ENCODE measurements around the gene CAPN5. TPM values are rescaled to one million over a fixed set of nuclear protein-coding genes. Genes with fewer than 3 reads are reported as not detected.
"Not testable (repeated sequence)": the region's sequence is repeated elsewhere in the genome, so short reads cannot be mapped to it uniquely, and the experiment has no call there.

The CAPN5 gene
- total RNA-seq, 1 donor from 2014 or later: 7.3 TPM

DNA sequence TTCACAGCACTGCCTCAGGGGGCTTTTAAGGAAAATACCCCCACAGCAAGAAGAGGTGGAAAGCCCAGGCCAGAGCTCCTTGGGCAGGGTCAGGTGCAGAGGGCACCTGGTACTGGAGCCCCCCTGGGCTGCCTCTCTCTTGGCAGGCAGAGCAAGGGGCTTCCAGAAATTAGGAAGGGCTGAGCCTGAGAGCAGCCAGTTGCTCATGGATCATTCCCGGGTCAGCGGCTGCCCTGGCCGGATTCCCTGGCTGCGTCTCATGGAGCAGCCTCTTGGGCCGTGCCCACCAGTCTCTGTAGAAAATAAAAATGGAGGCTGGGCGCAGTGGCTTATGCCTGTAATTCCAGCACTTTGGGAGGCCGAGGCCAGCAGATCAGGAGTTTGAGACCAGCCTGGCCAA is 25.6 kb downstream of the CAPN5 start:
- H3K4me3 ChIP-seq (ENCODE audit: low read depth, low read length): no peak overlapping the region
- DNase-seq (ENCODE audit: low read depth): no peak
- TF ChIP-seq, protein P1, sequence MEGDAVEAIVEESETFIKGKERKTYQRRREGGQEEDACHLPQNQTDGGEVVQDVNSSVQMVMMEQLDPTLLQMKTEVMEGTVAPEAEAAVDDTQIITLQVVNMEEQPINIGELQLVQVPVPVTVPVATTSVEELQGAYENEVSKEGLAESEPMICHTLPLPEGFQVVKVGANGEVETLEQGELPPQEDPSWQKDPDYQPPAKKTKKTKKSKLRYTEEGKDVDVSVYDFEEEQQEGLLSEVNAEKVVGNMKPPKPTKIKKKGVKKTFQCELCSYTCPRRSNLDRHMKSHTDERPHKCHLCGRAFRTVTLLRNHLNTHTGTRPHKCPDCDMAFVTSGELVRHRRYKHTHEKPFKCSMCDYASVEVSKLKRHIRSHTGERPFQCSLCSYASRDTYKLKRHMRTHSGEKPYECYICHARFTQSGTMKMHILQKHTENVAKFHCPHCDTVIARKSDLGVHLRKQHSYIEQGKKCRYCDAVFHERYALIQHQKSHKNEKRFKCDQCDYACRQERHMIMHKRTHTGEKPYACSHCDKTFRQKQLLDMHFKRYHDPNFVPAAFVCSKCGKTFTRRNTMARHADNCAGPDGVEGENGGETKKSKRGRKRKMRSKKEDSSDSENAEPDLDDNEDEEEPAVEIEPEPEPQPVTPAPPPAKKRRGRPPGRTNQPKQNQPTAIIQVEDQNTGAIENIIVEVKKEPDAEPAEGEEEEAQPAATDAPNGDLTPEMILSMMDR (conservative IDR thresholded peaks at IDR 0.05; ENCODE audit: low read depth, low read length): no peak

DNA sequence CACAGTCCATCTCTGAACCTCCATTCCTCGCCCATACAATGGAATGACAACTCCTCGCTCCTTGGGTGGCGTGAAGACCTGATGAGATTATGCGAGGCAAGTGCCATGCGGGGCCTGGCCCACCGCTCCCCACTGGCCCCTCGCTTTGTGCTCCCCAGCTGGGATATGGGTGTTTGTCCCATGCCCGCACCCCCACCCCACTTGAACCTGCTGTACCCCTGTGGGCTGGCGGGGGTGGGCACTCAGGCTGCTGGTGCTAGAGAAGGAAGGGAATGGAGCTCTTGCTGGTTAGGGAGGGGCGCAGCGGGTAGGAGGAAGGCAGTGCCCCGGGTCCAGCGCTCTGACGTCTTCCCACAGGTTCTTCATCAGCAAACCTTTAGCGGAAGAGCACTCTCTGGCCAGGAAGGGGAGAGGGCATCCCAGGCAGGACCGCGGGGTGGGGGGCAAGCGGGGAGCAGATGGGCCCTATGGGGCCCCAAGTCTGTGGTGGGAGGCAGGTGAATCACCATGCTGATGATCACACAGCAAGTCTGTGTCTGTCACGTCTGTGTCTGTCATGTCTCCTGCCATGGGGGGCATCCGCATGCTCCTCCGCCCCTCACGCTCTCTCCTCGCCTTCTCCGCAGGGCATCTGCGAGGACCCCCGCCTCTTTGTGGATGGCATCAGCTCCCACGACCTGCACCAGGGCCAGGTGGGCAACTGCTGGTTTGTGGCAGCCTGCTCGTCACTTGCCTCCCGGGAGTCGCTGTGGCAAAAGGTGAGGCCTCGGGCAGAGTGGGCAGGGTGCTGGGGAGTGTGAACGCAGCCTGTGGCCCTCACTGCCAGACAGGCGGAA is 26.5 kb downstream of the CAPN5 start:
- no peak overlapping the region for H3K4me3 ChIP-seq (ENCODE audit: low read depth, low read length)
- DNase-seq (ENCODE audit: low read depth): no peak
- TF ChIP-seq, protein P1 (conservative IDR thresholded peaks at IDR 0.05; ENCODE audit: low read depth, low read length): no peak

DNA sequence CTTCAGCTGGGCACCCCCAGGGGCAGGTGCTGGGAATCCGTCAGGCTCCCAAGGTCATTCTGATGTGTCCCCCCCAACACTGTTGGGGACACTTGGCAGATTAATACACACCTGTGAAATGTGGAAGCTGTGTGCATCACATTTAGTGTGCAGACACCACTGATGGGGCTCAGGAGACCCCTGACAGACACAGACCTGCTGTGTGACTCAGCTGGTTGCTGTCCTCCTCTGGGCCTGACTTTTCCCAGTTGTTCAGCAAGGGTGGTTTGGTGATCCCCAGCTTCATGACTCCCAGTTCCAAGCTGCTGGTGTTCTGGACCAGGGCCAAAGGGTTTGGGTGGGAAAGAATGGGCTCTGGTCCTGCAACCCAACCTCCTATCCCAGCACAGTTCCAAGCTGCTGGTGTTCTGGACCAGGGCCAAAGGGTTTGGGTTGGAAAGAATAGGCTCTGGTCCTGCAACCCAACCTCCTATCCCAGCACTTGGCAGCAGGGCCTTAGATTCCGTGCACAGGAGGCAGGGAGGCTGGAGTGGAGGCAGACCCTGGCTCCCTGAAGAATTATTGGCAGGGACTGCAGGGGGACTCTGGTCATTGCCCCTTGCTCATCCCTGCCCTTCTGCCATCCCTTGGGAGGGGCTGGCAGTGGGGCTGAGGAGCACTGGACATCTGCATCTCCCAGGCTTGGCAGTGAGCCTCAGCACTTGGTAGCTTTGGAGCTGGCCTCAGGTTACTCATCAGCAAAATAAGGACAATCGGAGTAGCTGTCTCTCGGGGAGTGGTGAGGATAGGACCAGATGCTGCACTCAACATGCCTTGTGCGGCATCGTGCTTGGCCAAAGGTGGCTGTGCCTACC is 27.4 kb downstream of the CAPN5 start:
- no peak for DNase-seq (ENCODE audit: low read depth)
- TF ChIP-seq, protein P1 (conservative IDR thresholded peaks at IDR 0.05; ENCODE audit: low read depth, low read length): no peak
- no peak overlapping the region for H3K4me3 ChIP-seq (ENCODE audit: low read depth, low read length)

DNA sequence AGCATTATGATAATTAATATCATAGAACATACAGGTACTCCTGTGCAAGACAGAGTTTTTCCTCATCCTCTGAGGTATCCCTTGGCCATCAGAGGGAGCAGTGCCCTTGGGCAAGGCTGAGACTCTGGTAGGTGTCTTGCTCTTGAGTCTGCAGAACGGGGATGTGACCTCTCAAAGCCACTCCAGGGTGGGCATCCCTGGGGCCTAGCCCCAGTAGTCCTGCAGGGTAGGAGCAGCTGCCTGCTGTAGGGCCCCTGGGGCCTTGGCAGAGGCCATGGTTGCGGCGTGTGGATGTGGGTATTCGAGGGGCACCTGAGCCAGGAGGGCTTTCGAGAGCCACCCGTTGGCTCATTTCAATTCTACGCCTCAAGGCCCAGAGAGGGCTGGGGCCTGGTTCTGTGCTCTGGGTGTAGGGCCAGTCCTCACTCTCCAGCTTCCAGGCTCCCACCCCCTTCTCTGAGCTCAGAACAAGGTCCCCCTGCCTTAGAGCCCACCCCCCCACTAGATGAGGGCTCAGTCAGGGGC is 28.1 kb downstream of the CAPN5 start:
- DNase-seq (ENCODE audit: low read depth): no peak
- H3K4me3 ChIP-seq (ENCODE audit: low read depth, low read length): no peak overlapping the region
- TF ChIP-seq, protein P1 (conservative IDR thresholded peaks at IDR 0.05; ENCODE audit: low read depth, low read length): peak; percentile 44

DNA sequence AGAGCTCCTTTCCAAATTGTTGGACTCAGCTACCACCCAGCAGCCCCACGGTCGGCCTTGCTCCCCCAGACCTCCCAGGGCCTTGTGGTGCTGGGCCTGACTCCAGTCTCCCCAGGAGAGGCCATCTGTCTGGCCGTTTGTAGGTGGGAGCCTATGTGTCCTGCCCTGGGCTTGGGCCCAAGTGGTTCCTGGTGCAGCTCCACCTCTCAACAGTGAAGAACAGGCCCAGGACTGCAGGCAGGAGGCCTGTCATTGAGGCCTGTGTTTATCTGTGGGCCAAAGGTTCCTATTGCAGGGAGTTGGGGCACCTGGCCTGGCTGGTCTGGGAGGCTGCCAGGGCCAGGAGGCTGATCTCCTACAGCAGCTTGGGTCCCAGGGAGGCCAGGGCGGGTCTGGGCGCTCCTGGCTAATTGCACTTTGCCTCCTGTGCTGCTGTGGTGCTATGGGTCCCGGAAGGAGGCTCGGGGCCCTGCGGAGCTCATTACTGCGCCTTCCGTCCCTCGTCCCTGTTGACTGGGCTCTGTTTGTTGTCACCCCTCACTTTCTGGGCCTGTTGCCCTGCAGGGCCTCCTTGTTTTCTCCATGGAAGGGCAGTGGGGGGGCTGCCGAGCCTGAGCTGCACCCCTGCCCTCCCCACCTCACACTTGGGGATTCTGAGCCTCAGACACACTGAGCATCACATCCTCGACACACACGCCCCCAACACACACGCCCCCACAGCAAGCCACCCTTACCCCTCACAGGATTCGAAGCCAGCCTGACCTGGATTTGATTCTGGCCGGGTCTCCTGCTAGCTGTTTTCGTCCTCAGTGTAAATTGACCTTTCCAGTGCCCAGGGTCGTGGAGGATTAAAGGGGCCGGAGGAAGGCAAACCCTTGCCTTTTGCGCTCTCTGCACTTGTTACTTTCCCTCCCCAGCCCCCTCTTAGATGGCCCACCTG is 29.1 kb downstream of the CAPN5 start:
- DNase-seq (ENCODE audit: low read depth): no peak
- TF ChIP-seq, protein P1 (conservative IDR thresholded peaks at IDR 0.05; ENCODE audit: low read depth, low read length): no peak
- no peak overlapping the region for H3K4me3 ChIP-seq (ENCODE audit: low read depth, low read length)

DNA sequence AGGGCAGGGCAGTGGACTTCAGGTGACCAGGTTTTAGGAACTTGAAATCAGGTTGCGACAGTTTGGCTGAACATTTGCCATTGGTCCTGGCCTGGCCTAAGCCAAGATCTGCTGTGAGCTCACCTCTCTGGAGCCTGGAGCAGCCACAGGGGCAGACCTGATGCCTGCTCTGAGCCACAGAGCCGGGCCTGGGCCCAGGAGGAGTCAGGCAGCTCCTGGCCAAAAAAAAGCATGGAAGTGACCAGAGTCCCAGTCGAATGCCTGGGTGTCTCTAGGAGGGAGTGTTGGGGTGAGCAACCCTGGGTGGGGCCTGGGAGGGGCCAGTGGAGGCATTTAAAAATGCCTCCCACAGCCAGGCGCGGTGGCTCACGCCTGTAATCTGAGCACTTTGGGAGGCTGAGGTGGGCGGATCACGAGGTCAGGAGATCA is 29.8 kb downstream of the CAPN5 start:
- no peak overlapping the region for H3K4me3 ChIP-seq (ENCODE audit: low read depth, low read length)
- TF ChIP-seq, protein P1 (conservative IDR thresholded peaks at IDR 0.05; ENCODE audit: low read depth, low read length): no peak
- no peak for DNase-seq (ENCODE audit: low read depth)

DNA sequence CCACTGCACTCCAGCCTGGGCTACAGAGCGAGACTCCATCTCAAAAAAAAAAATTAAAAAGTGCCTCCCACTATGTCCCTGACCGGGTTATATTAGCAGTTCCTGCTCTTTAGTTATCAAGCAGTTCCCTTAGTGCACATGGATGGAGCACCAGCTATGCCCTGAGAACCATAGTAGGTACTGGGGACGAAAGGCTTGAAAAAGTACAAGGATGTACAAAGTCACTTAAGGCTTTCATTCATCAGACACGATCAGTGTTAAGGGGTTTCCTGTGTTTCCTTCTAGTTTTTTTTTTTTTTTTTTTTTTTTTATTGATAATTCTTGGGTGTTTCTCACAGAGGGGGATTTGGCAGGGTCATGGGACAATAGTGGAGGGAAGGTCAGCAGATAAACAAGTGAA is 30.4 kb downstream of the CAPN5 start:
- H3K4me3 ChIP-seq (ENCODE audit: low read depth, low read length); DNase-seq (ENCODE audit: low read depth): not testable (repeated sequence)
